GM12865 (cell line): ENCODE measurements around the gene OR56A3.
"Not testable (repeated sequence)": the region's sequence is repeated elsewhere in the genome, so short reads cannot be mapped to it uniquely, and the experiment has no call there.

Source experiments
- DNase-seq: peaks from one replicate; pipeline ENCODE4 v3.0.0; 2010; ENCODE audit warnings: low read depth
- H3K4me3 ChIP-seq: 2 replicates; pipeline ENCODE4 v1.5.1; 2011; ENCODE audit warnings: mild to moderate bottlenecking, low read depth, low read length, control low read depth
- CTCF ChIP-seq: IDR thresholded peaks from 2 replicates; pipeline ENCODE4 v1.5.1; 2011; ENCODE audit warnings: low read length, control low read depth, low read depth, inconsistent platforms; ENCODE audit not compliant: insufficient read depth; ENCODE audit errors: missing control alignments

Gene OR56A3

GRCh38 chr11:5933116-5933515, 8.9 kb upstream of the OR56A3 start:
- no peak overlapping the region for H3K4me3 ChIP-seq
- DNase-seq: no peak
- TF ChIP-seq CTCF: no peak

- no peak for DNase-seq
- no peak for TF ChIP-seq CTCF
- H3K4me3 ChIP-seq: no peak overlapping the region
Measured at GRCh38 chr11:5937868-5938602, 4.0 kb upstream of the OR56A3 start.

GRCh38 chr11:5938603-5938965, 3.5 kb upstream of the OR56A3 start:
- no peak overlapping the region for H3K4me3 ChIP-seq
- no peak for TF ChIP-seq CTCF
- no peak for DNase-seq

GRCh38 chr11:5940748-5941147, 1.3 kb upstream of the OR56A3 start:
- no peak for DNase-seq
- TF ChIP-seq CTCF: no peak
- H3K4me3 ChIP-seq: no peak overlapping the region

- no peak overlapping the region for H3K4me3 ChIP-seq
- no peak for DNase-seq
- TF ChIP-seq CTCF: no peak
Measured at GRCh38 chr11:5955586-5955985, 13.5 kb downstream of the OR56A3 start.

GRCh38 chr11:5960704-5961320, 18.8 kb downstream of the OR56A3 start:
- DNase-seq, H3K4me3 ChIP-seq: not testable (repeated sequence)

GRCh38 chr11:5966958-5967357, 24.9 kb downstream of the OR56A3 start:
- no peak overlapping the region for H3K4me3 ChIP-seq
- DNase-seq: no peak
- TF ChIP-seq CTCF: no peak
